Choroid plexus epithelial cell (primary cell): ENCODE results near the gene RASA2.

ENCODE experiments used
- DNase-seq: peaks from one replicate; pipeline ENCODE4 v3.0.0-alpha.2; 2010; ENCODE audit warnings: low read depth
- H3K4me3 ChIP-seq: 2 replicates; pipeline ENCODE4 v1.5.1; 2011; ENCODE audit warnings: low read depth, mild to moderate bottlenecking, control low read depth, low read length, moderate library complexity
- TF ChIP-seq, protein P1 (sequence below): conservative IDR thresholded peaks from 2 replicates; pipeline ENCODE4 v1.5.1; 2011; ENCODE audit warnings: low read depth, mild to moderate bottlenecking, control low read depth, inconsistent platforms, low read length, moderate library complexity

RASA2 gene, protein sequence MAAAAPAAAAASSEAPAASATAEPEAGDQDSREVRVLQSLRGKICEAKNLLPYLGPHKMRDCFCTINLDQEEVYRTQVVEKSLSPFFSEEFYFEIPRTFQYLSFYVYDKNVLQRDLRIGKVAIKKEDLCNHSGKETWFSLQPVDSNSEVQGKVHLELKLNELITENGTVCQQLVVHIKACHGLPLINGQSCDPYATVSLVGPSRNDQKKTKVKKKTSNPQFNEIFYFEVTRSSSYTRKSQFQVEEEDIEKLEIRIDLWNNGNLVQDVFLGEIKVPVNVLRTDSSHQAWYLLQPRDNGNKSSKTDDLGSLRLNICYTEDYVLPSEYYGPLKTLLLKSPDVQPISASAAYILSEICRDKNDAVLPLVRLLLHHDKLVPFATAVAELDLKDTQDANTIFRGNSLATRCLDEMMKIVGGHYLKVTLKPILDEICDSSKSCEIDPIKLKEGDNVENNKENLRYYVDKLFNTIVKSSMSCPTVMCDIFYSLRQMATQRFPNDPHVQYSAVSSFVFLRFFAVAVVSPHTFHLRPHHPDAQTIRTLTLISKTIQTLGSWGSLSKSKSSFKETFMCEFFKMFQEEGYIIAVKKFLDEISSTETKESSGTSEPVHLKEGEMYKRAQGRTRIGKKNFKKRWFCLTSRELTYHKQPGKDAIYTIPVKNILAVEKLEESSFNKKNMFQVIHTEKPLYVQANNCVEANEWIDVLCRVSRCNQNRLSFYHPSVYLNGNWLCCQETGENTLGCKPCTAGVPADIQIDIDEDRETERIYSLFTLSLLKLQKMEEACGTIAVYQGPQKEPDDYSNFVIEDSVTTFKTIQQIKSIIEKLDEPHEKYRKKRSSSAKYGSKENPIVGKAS

DNA sequence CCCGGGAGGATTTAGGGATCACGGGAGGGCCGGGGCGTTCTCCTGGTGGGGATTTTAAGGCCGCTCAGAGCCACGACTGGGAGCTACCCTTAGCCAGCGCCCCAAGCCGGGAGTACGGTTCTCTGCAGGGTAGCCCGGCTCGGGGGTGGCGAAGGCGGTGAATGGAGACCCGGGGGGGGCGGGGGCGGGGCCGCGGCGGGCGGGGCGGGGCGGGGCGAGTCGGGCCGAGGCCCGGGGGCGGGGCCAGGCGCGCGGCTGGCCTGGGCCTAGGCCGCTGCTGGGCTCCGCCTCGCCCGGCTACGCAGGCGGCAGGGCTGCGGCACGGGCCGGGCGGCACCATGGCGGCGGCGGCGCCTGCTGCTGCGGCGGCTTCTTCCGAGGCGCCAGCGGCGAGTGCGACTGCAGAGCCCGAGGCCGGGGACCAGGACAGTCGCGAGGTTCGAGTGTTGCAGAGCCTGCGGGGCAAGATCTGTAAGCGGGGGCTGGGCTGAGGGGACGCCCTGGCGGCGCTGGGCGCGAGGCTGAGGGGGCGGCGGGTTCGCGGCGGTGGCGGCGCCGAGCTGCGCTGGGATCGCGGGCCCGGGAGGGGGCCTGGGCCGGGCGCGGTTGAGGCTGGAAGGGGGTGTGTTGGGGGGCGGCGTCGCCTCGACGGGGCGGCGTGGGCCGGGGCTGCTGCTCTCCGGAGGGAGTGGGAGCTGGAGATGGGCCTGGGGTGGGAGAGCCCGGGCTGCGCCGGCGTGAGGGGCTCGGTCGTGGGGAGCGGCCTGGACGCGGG lies at the start of gene RASA2:
RASA2 (plus strand) TSS at position 282 of the 775 bp plus-strand sequence; CDS start at position 339, 57 bp downstream.
- TF ChIP-seq, protein P1, sequence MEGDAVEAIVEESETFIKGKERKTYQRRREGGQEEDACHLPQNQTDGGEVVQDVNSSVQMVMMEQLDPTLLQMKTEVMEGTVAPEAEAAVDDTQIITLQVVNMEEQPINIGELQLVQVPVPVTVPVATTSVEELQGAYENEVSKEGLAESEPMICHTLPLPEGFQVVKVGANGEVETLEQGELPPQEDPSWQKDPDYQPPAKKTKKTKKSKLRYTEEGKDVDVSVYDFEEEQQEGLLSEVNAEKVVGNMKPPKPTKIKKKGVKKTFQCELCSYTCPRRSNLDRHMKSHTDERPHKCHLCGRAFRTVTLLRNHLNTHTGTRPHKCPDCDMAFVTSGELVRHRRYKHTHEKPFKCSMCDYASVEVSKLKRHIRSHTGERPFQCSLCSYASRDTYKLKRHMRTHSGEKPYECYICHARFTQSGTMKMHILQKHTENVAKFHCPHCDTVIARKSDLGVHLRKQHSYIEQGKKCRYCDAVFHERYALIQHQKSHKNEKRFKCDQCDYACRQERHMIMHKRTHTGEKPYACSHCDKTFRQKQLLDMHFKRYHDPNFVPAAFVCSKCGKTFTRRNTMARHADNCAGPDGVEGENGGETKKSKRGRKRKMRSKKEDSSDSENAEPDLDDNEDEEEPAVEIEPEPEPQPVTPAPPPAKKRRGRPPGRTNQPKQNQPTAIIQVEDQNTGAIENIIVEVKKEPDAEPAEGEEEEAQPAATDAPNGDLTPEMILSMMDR: no peak
- peak; percentile 66 for DNase-seq
- peak within 1 kb of the TSS; percentile 80 for H3K4me3 ChIP-seq

DNA sequence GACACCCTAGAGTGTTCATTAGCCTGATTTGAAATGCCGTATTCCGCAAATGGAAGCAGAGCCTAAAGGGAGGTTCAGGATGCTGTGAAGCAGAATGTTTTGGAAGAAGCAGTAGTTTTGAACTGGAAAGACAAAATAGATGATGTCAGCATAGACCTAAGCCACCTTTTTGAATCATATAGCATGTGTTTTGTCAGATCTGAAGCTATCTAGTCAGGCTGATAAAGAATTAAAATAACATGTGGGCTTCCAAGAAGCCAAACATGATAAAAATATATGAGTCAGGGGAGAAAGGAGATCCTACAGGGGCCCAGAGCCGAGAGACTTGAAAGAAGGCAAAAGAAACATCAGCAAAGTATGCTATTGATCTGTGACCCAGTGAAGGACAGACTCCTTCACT lies 47.2 kb upstream of the RASA2 start:
- DNase-seq: no peak
- TF ChIP-seq, protein P1: no peak
- no peak overlapping the region for H3K4me3 ChIP-seq

DNA sequence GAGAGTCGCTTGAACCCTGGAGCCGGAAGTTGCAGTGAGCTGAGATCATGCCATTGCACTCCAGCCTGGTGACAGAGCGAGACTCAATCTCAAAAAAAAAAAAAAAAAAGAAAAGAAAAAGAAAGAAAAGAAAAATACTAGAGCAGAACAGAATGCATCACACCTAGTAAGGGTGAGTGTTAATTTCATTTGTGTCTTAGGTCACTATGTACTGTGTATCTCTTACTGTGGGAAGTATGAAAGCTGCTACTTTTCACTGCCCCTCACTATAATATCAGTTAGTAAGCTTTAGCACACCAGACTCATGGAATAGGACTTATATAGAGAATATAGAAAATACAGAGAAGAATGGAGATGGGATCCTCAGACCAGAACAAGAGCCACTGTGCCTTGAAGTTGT lies 45.9 kb upstream of the RASA2 start:
- TF ChIP-seq, protein P1: no peak
- DNase-seq: no peak
- H3K4me3 ChIP-seq: no peak overlapping the region

DNA sequence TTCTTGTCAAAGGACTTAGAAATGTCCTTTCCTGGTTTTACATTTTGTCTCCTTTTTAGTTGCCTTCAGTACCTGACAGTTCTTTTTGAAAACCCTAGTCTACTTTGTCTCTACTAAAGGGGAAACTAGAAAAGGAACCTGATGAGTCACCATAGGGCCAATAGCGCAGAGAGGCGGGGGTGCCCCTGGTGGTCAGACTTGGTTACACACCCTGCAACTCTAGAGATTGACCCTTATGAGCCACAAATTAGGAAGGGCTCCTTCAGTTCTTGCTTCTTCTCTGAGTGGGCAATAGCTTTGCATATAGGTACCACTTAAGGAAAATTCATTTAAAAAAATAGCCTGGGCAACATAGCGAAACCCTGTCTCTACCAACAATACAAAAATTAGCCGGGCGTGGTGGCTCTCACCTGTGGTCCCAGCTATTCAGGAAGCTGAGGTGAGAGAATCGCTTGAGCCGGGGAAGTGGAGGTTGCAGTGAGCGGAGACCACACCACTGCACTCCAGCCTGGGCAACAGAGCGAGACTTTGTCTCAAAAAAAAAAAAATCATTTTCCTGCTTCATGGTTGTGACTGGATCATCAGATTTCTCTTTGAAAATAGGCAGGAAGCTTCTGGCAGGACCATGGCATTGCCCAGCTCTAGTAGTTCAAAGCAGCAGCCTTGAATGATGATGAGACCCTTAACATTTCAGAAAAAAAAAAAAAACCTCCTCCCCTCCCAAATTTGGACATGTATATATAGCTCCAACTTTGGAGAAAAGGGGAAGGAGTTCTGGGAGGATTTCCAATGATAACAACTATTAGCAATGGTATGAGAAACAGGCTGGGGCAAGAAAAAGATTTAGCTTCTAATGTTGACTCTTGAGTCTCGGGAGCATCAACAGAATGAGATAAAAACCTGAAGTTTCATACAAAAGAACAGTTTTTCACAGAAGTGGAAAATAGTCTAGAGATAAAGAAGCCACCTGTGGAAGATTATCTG lies 45.2 kb upstream of the RASA2 start:
- TF ChIP-seq, protein P1: peak; percentile 86
- DNase-seq: peak; percentile 70
- no peak overlapping the region for H3K4me3 ChIP-seq

DNA sequence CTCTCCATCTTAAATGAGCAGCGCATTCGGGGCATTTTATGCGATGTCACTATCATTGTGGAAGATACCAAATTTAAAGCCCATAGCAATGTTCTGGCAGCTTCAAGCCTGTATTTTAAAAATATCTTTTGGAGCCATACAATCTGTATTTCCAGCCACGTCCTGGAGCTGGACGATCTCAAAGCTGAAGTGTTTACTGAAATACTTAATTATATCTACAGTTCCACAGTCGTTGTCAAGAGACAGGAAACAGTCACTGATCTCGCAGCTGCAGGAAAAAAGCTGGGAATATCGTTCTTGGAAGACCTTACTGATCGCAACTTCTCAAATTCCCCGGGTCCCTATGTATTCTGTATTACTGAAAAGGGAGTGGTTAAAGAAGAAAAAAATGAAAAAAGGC lies 44.4 kb upstream of the RASA2 start:
- no peak overlapping the region for H3K4me3 ChIP-seq
- TF ChIP-seq, protein P1: no peak
- DNase-seq: no peak

DNA sequence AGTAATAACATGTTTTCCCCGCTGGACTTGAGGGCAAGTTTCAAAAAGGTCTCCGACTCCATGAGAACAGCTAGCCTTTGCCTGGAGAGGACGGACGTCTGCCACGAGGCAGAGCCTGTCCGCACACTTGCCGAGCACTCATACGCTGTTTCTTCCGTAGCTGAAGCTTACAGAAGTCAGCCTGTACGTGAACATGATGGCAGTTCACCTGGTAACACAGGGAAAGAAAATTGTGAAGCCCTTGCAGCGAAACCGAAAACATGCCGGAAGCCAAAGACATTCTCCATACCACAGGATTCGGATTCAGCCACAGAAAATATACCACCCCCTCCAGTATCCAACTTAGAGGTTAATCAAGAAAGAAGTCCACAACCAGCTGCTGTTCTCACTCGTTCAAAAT lies 43.9 kb upstream of the RASA2 start:
- no peak for DNase-seq
- TF ChIP-seq, protein P1: no peak
- no peak overlapping the region for H3K4me3 ChIP-seq
